ENCODE measurements around the gene ANKRD33B. TPM values are rescaled to one million over a fixed set of nuclear protein-coding genes. Genes with fewer than 3 reads are reported as not detected.

The ANKRD33B gene
- total and polyA plus RNA-seq, 2 experiments from 2014 or later: 2.9 to 15.4 TPM

DNA sequence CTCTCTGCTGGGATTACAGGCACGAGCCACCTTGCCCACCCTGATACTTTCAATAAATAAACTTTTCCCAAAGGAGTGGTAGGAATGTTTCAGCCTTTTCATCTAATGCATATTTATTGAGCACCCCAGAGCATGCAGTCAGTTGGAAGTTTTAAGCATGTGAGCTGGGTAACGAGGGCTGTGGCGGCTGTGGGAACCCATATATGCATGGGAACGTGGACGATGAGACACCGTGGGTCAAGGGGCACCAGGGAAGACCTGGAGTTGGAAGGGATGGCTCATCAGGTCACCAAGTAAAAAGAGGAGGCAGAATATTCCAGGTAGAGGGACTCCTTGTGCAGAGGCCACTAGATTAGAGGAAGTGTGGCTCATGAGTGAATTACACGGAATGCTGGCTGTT, 64.7 kb downstream of the ANKRD33B start:
- Mint-ChIP-seq H3K27ac (no peak overlapping the region), H3K9me3 (no peaks in the 10 kb centered on the region; the same call in 1 of the 3 replicates), H3K4me3 (no peak overlapping the region; the same call in 2 of the 3 replicates), H3K27me3 (ENCODE audit: insufficient read depth, low read depth, poor library complexity) (peaks cover 21% of the 10 kb centered on the region), H3K36me3 (ENCODE audit: low read depth) (no peaks in the 10 kb centered on the region; the same call in 2 of the 3 replicates), H3K4me1 (peaks cover 36% of the 10 kb centered on the region)
- Histone ChIP-seq H3K79me2 (replicated peaks; ENCODE audit: insufficient read depth) (no peaks in the 10 kb centered on the region), H3K9me2 (ENCODE audit: insufficient read depth) (no peaks in the 10 kb centered on the region), H4K20me1 (replicated peaks; ENCODE audit: insufficient read depth) (no peaks in the 10 kb centered on the region), H3K4me3 (no peak overlapping the region), H3K27me3 (ENCODE audit: insufficient read depth) (no peaks in the 10 kb centered on the region), H3K4me2 (no peak overlapping the region), H3F3A (replicated peaks; ENCODE audit: low read depth) (no peaks in the 10 kb centered on the region), H3K36me3 (ENCODE audit: insufficient read depth) (no peaks in the 10 kb centered on the region), H3K27ac (ENCODE audit: low read depth) (no peak overlapping the region), H3K4me1 (ENCODE audit: insufficient read depth) (peaks cover 8% of the 10 kb centered on the region; the same call in 1 of the 2 replicates), H2AFZ (no peak overlapping the region)
- DNase-seq (ENCODE audit: low spot score) (no peak), ATAC-seq (no peak)
- TF ChIP-seq, protein P1, sequence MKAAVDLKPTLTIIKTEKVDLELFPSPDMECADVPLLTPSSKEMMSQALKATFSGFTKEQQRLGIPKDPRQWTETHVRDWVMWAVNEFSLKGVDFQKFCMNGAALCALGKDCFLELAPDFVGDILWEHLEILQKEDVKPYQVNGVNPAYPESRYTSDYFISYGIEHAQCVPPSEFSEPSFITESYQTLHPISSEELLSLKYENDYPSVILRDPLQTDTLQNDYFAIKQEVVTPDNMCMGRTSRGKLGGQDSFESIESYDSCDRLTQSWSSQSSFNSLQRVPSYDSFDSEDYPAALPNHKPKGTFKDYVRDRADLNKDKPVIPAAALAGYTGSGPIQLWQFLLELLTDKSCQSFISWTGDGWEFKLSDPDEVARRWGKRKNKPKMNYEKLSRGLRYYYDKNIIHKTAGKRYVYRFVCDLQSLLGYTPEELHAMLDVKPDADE (IDR thresholded peaks at IDR 0.05): no peak
- TF ChIP-seq ZNF114 (CRISPR knock-in tag; IDR thresholded peaks at IDR 0.05) (no peak), NANOG (IDR thresholded peaks at IDR 0.05; ENCODE audit: borderline replicate concordance) (no peak), EZH2phosphoT487 (IDR thresholded peaks at IDR 0.05; ENCODE audit: unreplicated experiment) (no peak), CREB1 (CRISPR knock-in tag; IDR thresholded peaks at IDR 0.05; ENCODE audit: low read depth) (no peak), STAT1 (IDR thresholded peaks at IDR 0.05; ENCODE audit: unreplicated experiment) (no peak)
- TF ChIP-seq, protein P2, sequence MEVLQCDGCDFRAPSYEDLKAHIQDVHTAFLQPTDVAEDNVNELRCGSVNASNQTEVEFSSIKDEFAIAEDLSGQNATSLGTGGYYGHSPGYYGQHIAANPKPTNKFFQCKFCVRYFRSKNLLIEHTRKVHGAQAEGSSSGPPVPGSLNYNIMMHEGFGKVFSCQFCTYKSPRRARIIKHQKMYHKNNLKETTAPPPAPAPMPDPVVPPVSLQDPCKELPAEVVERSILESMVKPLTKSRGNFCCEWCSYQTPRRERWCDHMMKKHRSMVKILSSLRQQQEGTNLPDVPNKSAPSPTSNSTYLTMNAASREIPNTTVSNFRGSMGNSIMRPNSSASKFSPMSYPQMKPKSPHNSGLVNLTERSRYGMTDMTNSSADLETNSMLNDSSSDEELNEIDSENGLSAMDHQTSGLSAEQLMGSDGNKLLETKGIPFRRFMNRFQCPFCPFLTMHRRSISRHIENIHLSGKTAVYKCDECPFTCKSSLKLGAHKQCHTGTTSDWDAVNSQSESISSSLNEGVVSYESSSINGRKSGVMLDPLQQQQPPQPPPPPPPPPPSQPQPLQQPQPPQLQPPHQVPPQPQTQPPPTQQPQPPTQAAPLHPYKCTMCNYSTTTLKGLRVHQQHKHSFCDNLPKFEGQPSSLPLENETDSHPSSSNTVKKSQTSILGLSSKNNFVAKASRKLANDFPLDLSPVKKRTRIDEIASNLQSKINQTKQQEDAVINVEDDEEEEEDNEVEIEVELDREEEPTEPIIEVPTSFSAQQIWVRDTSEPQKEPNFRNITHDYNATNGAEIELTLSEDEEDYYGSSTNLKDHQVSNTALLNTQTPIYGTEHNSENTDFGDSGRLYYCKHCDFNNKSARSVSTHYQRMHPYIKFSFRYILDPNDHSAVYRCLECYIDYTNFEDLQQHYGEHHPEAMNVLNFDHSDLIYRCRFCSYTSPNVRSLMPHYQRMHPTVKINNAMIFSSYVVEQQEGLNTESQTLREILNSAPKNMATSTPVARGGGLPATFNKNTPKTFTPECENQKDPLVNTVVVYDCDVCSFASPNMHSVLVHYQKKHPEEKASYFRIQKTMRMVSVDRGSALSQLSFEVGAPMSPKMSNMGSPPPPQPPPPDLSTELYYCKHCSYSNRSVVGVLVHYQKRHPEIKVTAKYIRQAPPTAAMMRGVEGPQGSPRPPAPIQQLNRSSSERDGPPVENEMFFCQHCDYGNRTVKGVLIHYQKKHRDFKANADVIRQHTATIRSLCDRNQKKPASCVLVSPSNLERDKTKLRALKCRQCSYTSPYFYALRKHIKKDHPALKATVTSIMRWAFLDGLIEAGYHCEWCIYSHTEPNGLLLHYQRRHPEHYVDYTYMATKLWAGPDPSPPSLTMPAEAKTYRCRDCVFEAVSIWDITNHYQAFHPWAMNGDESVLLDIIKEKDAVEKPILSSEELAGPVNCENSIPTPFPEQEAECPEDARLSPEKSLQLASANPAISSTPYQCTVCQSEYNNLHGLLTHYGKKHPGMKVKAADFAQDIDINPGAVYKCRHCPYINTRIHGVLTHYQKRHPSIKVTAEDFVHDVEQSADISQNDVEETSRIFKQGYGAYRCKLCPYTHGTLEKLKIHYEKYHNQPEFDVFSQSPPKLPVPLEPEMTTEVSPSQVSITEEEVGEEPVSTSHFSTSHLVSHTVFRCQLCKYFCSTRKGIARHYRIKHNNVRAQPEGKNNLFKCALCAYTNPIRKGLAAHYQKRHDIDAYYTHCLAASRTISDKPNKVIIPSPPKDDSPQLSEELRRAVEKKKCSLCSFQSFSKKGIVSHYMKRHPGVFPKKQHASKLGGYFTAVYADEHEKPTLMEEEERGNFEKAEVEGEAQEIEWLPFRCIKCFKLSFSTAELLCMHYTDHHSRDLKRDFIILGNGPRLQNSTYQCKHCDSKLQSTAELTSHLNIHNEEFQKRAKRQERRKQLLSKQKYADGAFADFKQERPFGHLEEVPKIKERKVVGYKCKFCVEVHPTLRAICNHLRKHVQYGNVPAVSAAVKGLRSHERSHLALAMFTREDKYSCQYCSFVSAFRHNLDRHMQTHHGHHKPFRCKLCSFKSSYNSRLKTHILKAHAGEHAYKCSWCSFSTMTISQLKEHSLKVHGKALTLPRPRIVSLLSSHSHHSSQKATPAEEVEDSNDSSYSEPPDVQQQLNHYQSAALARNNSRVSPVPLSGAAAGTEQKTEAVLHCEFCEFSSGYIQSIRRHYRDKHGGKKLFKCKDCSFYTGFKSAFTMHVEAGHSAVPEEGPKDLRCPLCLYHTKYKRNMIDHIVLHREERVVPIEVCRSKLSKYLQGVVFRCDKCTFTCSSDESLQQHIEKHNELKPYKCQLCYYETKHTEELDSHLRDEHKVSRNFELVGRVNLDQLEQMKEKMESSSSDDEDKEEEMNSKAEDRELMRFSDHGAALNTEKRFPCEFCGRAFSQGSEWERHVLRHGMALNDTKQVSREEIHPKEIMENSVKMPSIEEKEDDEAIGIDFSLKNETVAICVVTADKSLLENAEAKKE (CRISPR knock-in tag; IDR thresholded peaks at IDR 0.05): no peak

Data from GM23338 (cell line).